Chondrocyte (in vitro differentiated cells): ENCODE data around the gene ELOVL2. TPM values are rescaled to one million over a fixed set of nuclear protein-coding genes. Genes with fewer than 3 reads are reported as not detected.
"Not testable (repeated sequence)": the region's sequence is repeated elsewhere in the genome, so short reads cannot be mapped to it uniquely, and the experiment has no call there.

Experiments
- DNase-seq: peaks from one replicate; pipeline ENCODE4 v3.0.0; 2021; ENCODE audit warnings: mixed read lengths, low spot score
- H3K27ac Mint-ChIP-seq: one replicate; pipeline ENCODE4 v1.8.0; 2021; ENCODE audit warnings: mild to moderate bottlenecking, moderate library complexity, mixed read lengths; ENCODE audit not compliant: unreplicated experiment
- H3K27me3 Mint-ChIP-seq: 2 replicates; pipeline ENCODE4 v1.8.0; 2021; ENCODE audit warnings: low read depth, mixed read lengths
- H3K36me3 Mint-ChIP-seq: 2 replicates; pipeline ENCODE4 v1.8.0; 2021; ENCODE audit warnings: low read depth, mixed read lengths
- H3K4me1 Mint-ChIP-seq: 2 replicates; pipeline ENCODE4 v1.8.0; 2021; ENCODE audit warnings: low read depth, mild to moderate bottlenecking, mixed read lengths
- H3K4me3 Mint-ChIP-seq: one replicate; pipeline ENCODE4 v1.8.0; 2021; ENCODE audit warnings: mild to moderate bottlenecking, moderate library complexity, mixed read lengths; ENCODE audit not compliant: unreplicated experiment
- H3K9me3 Mint-ChIP-seq: 2 replicates; pipeline ENCODE4 v1.8.0; 2021; ENCODE audit warnings: low read depth, mixed read lengths
- total RNA-seq: library from RNA; stranded (reverse); gene quantifications from 3 replicates; pipeline ENCODE4 v1.2.1, GENCODE V29; 2021
- TF ChIP-seq, protein P1 (sequence below): fragments of 200-600 bp; sonication (generic); IDR thresholded peaks from 2 replicates; pipeline ENCODE4 v1.5.0; 2021; ENCODE audit warnings: antibody characterized with exemption, mild to moderate bottlenecking, moderate library complexity

Gene ELOVL2
- total RNA-seq, 1 donor from 2014 or later = 18.2 TPM

DNA sequence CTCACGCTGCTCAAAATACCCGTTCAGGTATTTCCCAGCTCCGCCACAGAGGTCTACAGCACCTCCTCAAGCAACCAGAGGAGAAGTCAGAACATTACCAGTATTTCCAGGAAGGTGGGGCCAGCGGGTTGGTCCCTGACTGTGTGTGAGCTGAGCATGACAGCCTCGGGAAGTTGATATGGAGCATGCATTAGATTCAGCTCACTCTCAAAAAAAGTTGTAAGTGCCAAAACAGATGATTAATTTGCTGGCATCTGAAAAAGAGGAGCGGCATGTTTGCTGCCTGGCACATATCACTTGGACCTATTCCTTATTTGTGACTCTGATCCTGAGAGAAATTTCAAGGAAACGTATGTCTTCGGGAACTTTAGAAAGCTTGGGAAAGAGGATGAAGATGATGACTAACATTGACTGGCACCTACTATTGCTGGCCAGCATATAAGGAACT lies 32.3 kb downstream of the ELOVL2 start:
- Mint-ChIP-seq H3K9me3 (no peaks in the 10 kb centered on the region), H3K36me3 (no peaks in the 10 kb centered on the region), H3K27me3 (no peaks in the 10 kb centered on the region), H3K27ac (peak overlapping the region; percentile 86), H3K4me3 (no peak overlapping the region), H3K4me1 (peaks cover 66% of the 10 kb centered on the region)
- TF ChIP-seq, protein P1, sequence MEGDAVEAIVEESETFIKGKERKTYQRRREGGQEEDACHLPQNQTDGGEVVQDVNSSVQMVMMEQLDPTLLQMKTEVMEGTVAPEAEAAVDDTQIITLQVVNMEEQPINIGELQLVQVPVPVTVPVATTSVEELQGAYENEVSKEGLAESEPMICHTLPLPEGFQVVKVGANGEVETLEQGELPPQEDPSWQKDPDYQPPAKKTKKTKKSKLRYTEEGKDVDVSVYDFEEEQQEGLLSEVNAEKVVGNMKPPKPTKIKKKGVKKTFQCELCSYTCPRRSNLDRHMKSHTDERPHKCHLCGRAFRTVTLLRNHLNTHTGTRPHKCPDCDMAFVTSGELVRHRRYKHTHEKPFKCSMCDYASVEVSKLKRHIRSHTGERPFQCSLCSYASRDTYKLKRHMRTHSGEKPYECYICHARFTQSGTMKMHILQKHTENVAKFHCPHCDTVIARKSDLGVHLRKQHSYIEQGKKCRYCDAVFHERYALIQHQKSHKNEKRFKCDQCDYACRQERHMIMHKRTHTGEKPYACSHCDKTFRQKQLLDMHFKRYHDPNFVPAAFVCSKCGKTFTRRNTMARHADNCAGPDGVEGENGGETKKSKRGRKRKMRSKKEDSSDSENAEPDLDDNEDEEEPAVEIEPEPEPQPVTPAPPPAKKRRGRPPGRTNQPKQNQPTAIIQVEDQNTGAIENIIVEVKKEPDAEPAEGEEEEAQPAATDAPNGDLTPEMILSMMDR = peak; percentile 52
- no peak for DNase-seq

DNA sequence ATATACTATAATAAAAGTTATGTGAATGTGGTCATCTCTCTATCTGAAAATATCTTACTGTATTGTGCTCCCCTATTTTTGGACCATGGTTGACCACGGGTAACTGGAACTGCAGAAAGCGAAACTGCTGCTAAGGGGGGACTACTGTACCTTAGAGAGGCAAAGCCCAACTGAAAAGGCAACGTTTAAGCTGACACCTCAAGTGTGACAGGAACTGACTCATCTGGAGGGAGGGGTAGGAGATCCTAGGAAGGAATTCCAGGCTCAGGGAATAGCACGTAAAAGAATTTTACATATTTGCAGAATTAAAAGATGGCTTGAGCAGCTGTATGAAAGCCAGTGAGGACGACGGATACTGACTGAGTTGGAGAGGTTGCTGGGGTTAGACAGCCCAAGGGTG lies 34.8 kb downstream of the ELOVL2 start:
- Mint-ChIP-seq H3K27me3 (no peaks in the 10 kb centered on the region), H3K9me3 (no peaks in the 10 kb centered on the region), H3K27ac (peak overlapping the region; percentile 87), H3K4me3 (peak overlapping the region; percentile 44), H3K36me3 (no peaks in the 10 kb centered on the region), H3K4me1 (peaks cover 90% of the 10 kb centered on the region)
- TF ChIP-seq, protein P1 = no peak
- no peak for DNase-seq

DNA sequence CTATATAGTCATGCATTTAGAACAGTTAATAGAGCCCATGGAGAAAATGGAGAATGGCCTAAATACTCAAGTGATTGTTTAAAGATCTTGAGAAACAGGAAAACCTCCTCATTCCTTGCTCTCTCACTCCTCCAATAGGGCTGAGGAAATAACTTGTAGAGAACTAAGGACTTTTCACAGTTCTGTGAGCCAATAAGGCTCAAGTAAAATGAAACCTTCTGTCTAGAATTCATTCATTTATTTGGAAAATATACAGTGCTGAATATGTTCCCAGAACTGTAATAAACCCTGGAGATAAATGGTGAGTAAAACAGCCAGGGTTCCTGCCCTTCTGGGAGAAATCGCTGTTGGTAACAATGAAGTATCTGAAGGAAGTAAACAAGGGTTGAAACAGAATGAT lies 35.3 kb downstream of the ELOVL2 start:
- DNase-seq = no peak
- peaks cover 95% of the 10 kb centered on the region for H3K4me1 Mint-ChIP-seq
- H3K9me3 Mint-ChIP-seq = no peaks in the 10 kb centered on the region
- H3K36me3 Mint-ChIP-seq = no peaks in the 10 kb centered on the region
- no peak overlapping the region for H3K4me3 Mint-ChIP-seq
- H3K27ac Mint-ChIP-seq = peak overlapping the region; percentile 87
- H3K27me3 Mint-ChIP-seq = no peaks in the 10 kb centered on the region
- TF ChIP-seq, protein P1 = peak; percentile 48

DNA sequence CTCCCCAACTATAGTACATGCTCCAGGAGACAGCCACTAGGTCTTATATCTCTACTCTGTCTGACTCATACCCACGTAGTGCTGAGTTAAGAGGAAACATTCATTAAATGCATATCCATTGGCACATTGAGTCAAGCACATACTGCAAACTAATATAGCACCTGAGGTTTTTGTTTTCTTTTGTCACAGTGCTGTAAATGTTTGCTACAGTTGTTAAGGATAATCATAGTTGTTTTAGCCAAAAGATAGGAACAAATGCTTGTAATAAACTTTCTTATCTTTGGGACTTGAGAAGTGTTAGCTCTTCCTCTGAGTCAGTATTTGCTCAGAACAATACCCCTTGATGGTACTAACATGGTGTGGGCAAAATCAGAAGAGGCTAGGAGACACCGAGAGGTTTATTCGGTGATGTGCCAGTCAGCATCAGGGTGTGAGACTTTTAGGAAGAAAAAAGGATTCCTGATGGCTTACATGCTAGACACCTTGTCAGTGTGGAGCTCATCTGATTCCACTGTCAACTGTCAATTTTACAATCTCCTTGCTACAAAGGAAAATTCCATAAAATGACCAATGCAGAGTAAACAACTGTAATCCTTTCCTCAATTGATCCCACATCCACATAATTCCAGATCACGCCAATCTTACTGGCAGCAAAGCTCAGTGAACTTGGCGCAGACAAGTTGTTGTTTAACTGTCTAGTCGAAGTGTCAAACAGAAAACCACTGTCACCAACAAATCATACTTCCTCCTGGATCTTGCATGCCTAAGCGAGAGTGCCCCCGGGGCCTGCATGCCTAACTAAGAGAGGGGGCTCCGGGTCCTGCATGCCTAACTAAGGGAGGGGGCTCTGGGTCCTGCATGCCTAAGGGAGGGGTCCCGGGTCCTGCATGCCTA lies 36.1 kb downstream of the ELOVL2 start:
- TF ChIP-seq, protein P1 = no peak
- Mint-ChIP-seq H3K27me3 (no peaks in the 10 kb centered on the region), H3K4me3 (no peak overlapping the region), H3K9me3 (no peaks in the 10 kb centered on the region), H3K27ac (peak overlapping the region; percentile 87), H3K36me3 (peaks cover 2% of the 10 kb centered on the region), H3K4me1 (peaks cover 93% of the 10 kb centered on the region)
- no peak for DNase-seq

DNA sequence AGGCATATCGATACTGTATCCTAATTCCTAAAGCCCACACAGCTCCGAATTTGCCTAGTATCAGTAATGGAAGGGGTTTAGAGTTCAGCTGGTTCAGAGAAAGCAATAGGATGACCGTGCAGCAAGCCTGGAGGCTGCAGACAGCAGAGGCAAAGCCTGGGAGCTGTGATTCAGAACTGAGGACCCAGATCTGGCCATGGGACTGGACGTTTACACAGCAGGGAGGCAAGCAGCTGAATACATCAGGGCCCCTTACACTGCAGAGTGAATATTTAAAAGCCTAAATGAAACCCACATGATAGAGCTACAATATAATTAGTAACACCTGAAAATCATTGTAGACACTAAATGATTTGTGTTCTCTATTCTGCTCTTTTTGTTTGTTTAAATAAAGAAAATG lies 38.0 kb downstream of the ELOVL2 start:
- Mint-ChIP-seq H3K27ac (peak overlapping the region; percentile 78), H3K4me1 (peaks cover 80% of the 10 kb centered on the region), H3K27me3 (no peaks in the 10 kb centered on the region), H3K9me3 (no peaks in the 10 kb centered on the region), H3K4me3 (no peak overlapping the region), H3K36me3 (peaks cover 2% of the 10 kb centered on the region)
- no peak for DNase-seq
- TF ChIP-seq, protein P1 = no peak

DNA sequence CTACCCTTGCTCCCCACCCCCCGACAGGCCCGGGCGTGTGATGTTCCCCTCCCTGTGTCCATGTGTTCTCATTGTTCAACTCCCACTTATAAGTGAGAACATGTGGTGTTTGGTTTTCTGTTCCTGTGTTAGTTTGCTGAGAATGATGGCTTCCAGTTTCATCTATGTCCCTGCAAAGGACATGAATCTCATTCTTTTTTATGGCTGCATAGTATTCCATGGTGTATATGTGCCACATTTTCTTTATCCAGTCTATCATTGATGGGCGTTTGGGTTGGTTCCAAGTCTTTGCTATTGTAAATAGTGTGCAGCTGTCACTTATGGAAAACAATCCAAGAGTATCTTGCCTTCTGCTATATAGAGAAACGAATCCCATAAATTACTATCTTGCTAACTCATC lies 40.8 kb downstream of the ELOVL2 start:
- Mint-ChIP-seq H3K27ac (peak overlapping the region; percentile 8), H3K4me1 (peaks cover 70% of the 10 kb centered on the region)
- H3K9me3 Mint-ChIP-seq, DNase-seq, H3K4me3 Mint-ChIP-seq, H3K27me3 Mint-ChIP-seq, H3K36me3 Mint-ChIP-seq: not testable (repeated sequence)
